GM12865 (cell line): Measurements from ENCODE around the gene CCL1.
A peak's percentile ranks its signal among the peaks of the same experiment; 100 is the strongest.

Source experiments
- DNase-seq: peaks from one replicate; pipeline ENCODE4 v3.0.0; 2010; ENCODE audit warnings: low read depth
- H3K4me3 ChIP-seq: 2 replicates; pipeline ENCODE4 v1.5.1; 2011; ENCODE audit warnings: mild to moderate bottlenecking, low read depth, low read length, control low read depth
- CTCF ChIP-seq: IDR thresholded peaks from 2 replicates; pipeline ENCODE4 v1.5.1; 2011; ENCODE audit warnings: low read length, control low read depth, low read depth, inconsistent platforms; ENCODE audit not compliant: insufficient read depth; ENCODE audit errors: missing control alignments

The CCL1 gene

DNA sequence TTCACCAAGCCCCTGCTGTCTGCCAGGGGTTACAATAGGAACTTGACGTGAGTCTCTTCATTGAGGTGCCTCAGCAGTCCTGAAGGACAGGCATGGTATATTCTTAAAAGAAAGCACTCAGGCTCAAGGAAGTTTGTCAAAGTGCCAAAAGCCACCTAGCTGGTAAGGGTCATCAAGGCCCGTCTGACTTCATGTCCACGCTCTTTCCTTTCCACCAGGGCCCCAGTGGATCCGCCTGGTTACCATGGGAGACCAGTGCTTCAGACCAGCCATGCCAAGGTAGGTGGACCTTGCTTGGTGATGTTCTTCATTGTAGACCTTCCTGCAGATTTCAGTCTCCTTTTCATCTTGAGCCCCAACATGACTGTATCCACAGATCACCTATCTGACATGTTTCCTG lies 27.6 kb upstream of the CCL1 start:
- no peak for TF ChIP-seq CTCF
- DNase-seq: no peak
- no peak overlapping the region for H3K4me3 ChIP-seq

- H3K4me3 ChIP-seq: no peak overlapping the region
- peak; percentile 28 for DNase-seq
- TF ChIP-seq CTCF: no peak
These were observed 26.2 kb upstream of the CCL1 start for GRCh38 chr17:34389126-34389750.

GRCh38 chr17:34387566-34387965 lies 24.5 kb upstream of the CCL1 start:
- TF ChIP-seq CTCF: no peak
- no peak for DNase-seq
- no peak overlapping the region for H3K4me3 ChIP-seq

GRCh38 chr17:34386697-34387550 lies 23.9 kb upstream of the CCL1 start:
- TF ChIP-seq CTCF: no peak
- no peak for DNase-seq

GRCh38 chr17:34386343-34386696 lies 23.3 kb upstream of the CCL1 start:
- DNase-seq: no peak
- no peak overlapping the region for H3K4me3 ChIP-seq
- TF ChIP-seq CTCF: no peak

More at GRCh38 chr17:34386697-34387550, 23.9 kb upstream of the CCL1 start:
- no peak overlapping the region for H3K4me3 ChIP-seq

DNA sequence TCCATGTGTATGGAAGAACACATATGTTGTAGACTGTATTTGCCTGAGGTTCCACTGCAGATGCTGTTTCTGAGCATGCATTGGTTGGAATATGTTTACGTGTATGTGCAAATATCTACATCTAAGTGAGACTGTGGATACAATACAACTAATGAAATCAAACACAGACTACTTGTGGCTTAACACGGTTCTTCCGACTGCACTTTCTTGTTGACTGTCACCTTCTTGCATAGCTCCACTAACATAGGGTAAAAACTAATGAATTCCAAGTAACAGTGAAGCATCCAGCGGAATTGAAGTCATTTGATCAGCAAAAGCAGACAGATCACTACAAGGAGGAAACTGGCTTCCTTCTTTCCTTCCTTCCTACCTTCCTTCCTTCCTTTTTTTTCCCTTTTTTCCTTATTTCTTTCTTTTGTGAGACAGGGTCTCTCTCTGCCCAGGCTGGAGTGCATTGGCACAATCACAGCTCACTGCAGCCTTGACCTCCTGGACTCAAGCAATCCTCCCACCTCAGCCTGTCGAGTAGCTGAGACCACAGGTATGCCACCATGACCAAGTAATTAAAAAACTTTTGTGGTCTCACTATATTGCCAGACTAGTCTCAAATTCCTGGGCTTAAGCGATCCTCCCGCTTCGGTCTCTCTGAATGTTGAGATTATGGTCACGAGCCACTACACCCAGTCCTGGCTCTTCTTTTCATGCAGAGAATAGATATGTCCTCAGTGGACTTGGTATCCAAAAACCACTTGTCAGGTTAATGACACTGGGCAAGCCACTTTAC lies 22.0 kb upstream of the CCL1 start:
- no peak for DNase-seq
- H3K4me3 ChIP-seq: no peak overlapping the region
- no peak for TF ChIP-seq CTCF
